ENCODE measurements around the gene HIKESHI.

Gene HIKESHI

GRCh38 chr11:86360775-86361395 lies 58.8 kb downstream of the HIKESHI start:
- H3K4me1 ChIP-seq (ENCODE audit: insufficient read depth, insufficient read length): no peaks in the 10 kb centered on the region
- DNase-seq (ENCODE audit: low read depth, low spot score): no peak
- H3K4me3 ChIP-seq (ENCODE audit: insufficient read length, low read depth): no peak overlapping the region
- H3K36me3 ChIP-seq (ENCODE audit: insufficient read depth, insufficient read length, low read length): no peaks in the 10 kb centered on the region
- no peaks in the 10 kb centered on the region for H3K27me3 ChIP-seq (ENCODE audit: insufficient read depth, insufficient read length)
- TF ChIP-seq SUZ12 (IDR thresholded peaks at IDR 0.05; ENCODE audit: extremely low read depth, insufficient read depth, insufficient read length): no peak
- TF ChIP-seq YY1 (IDR thresholded peaks at IDR 0.05; ENCODE audit: insufficient read depth, insufficient read length): no peak
- TF ChIP-seq ZNF274 (IDR thresholded peaks at IDR 0.05; ENCODE audit: low read depth, low read length): no peak
- no peak overlapping the region for H3K9ac ChIP-seq (ENCODE audit: insufficient read length, low read depth)
- peaks cover 10% of the 10 kb centered on the region; the same call in 1 of the 2 replicates for H3K9me3 ChIP-seq (ENCODE audit: insufficient read depth, low read length)

- no peak for DNase-seq (ENCODE audit: low read depth, low spot score)
- Histone ChIP-seq H3K36me3 (ENCODE audit: insufficient read depth, insufficient read length, low read length) (no peaks in the 10 kb centered on the region), H3K9ac (ENCODE audit: insufficient read length, low read depth) (no peak overlapping the region), H3K9me3 (ENCODE audit: insufficient read depth, low read length) (peaks cover 10% of the 10 kb centered on the region; the same call in 1 of the 2 replicates), H3K4me1 (ENCODE audit: insufficient read depth, insufficient read length) (no peaks in the 10 kb centered on the region), H3K27me3 (ENCODE audit: insufficient read depth, insufficient read length) (no peaks in the 10 kb centered on the region), H3K4me3 (ENCODE audit: insufficient read length, low read depth) (no peak overlapping the region)
- TF ChIP-seq ZNF274 (IDR thresholded peaks at IDR 0.05; ENCODE audit: low read depth, low read length) (no peak), SUZ12 (IDR thresholded peaks at IDR 0.05; ENCODE audit: extremely low read depth, insufficient read depth, insufficient read length) (no peak), YY1 (IDR thresholded peaks at IDR 0.05; ENCODE audit: insufficient read depth, insufficient read length) (no peak)
These were observed 61.4 kb downstream of the HIKESHI start for GRCh38 chr11:86363424-86363823.

- Histone ChIP-seq H3K36me3 (ENCODE audit: insufficient read depth, insufficient read length, low read length) (no peaks in the 10 kb centered on the region), H3K27me3 (ENCODE audit: insufficient read depth, insufficient read length) (no peaks in the 10 kb centered on the region), H3K4me3 (ENCODE audit: insufficient read length, low read depth) (no peak overlapping the region), H3K9ac (ENCODE audit: insufficient read length, low read depth) (no peak overlapping the region), H3K9me3 (ENCODE audit: insufficient read depth, low read length) (peaks cover 18% of the 10 kb centered on the region; the same call in 1 of the 2 replicates), H3K4me1 (ENCODE audit: insufficient read depth, insufficient read length) (no peaks in the 10 kb centered on the region)
- TF ChIP-seq ZNF274 (IDR thresholded peaks at IDR 0.05; ENCODE audit: low read depth, low read length) (no peak), YY1 (IDR thresholded peaks at IDR 0.05; ENCODE audit: insufficient read depth, insufficient read length) (no peak), SUZ12 (IDR thresholded peaks at IDR 0.05; ENCODE audit: extremely low read depth, insufficient read depth, insufficient read length) (no peak)
- no peak for DNase-seq (ENCODE audit: low read depth, low spot score)
These were observed 63.5 kb downstream of the HIKESHI start for GRCh38 chr11:86365546-86365945.

- Histone ChIP-seq H3K27me3 (ENCODE audit: insufficient read depth, insufficient read length) (no peaks in the 10 kb centered on the region), H3K9me3 (ENCODE audit: insufficient read depth, low read length) (peaks cover 10% of the 10 kb centered on the region; the same call in 1 of the 2 replicates), H3K9ac (ENCODE audit: insufficient read length, low read depth) (no peak overlapping the region), H3K4me3 (ENCODE audit: insufficient read length, low read depth) (no peak overlapping the region), H3K4me1 (ENCODE audit: insufficient read depth, insufficient read length) (no peaks in the 10 kb centered on the region), H3K36me3 (ENCODE audit: insufficient read depth, insufficient read length, low read length) (no peaks in the 10 kb centered on the region)
- DNase-seq (ENCODE audit: low read depth, low spot score): no peak
- TF ChIP-seq YY1 (IDR thresholded peaks at IDR 0.05; ENCODE audit: insufficient read depth, insufficient read length) (no peak), ZNF274 (IDR thresholded peaks at IDR 0.05; ENCODE audit: low read depth, low read length) (no peak), SUZ12 (IDR thresholded peaks at IDR 0.05; ENCODE audit: extremely low read depth, insufficient read depth, insufficient read length) (no peak)
These were observed 67.6 kb downstream of the HIKESHI start for GRCh38 chr11:86369668-86370067.

GRCh38 chr11:86370171-86370570 lies 68.1 kb downstream of the HIKESHI start:
- H3K36me3 ChIP-seq (ENCODE audit: insufficient read depth, insufficient read length, low read length): no peaks in the 10 kb centered on the region
- H3K9ac ChIP-seq (ENCODE audit: insufficient read length, low read depth): no peak overlapping the region
- H3K27me3 ChIP-seq (ENCODE audit: insufficient read depth, insufficient read length): no peaks in the 10 kb centered on the region
- TF ChIP-seq ZNF274 (IDR thresholded peaks at IDR 0.05; ENCODE audit: low read depth, low read length) (no peak), SUZ12 (IDR thresholded peaks at IDR 0.05; ENCODE audit: extremely low read depth, insufficient read depth, insufficient read length) (no peak), YY1 (IDR thresholded peaks at IDR 0.05; ENCODE audit: insufficient read depth, insufficient read length) (no peak)
- no peak for DNase-seq (ENCODE audit: low read depth, low spot score)
- no peak overlapping the region for H3K4me3 ChIP-seq (ENCODE audit: insufficient read length, low read depth)
- peaks cover 10% of the 10 kb centered on the region; the same call in 1 of the 2 replicates for H3K9me3 ChIP-seq (ENCODE audit: insufficient read depth, low read length)
- H3K4me1 ChIP-seq (ENCODE audit: insufficient read depth, insufficient read length): no peaks in the 10 kb centered on the region

GRCh38 chr11:86370922-86371594 lies 69.0 kb downstream of the HIKESHI start:
- H3K27me3 ChIP-seq (ENCODE audit: insufficient read depth, insufficient read length): no peaks in the 10 kb centered on the region
- no peaks in the 10 kb centered on the region for H3K4me1 ChIP-seq (ENCODE audit: insufficient read depth, insufficient read length)
- DNase-seq (ENCODE audit: low read depth, low spot score): no peak
- no peak overlapping the region for H3K9ac ChIP-seq (ENCODE audit: insufficient read length, low read depth)
- TF ChIP-seq ZNF274 (IDR thresholded peaks at IDR 0.05; ENCODE audit: low read depth, low read length): no peak
- no peak for TF ChIP-seq YY1 (IDR thresholded peaks at IDR 0.05; ENCODE audit: insufficient read depth, insufficient read length)
- no peak for TF ChIP-seq SUZ12 (IDR thresholded peaks at IDR 0.05; ENCODE audit: extremely low read depth, insufficient read depth, insufficient read length)
- H3K36me3 ChIP-seq (ENCODE audit: insufficient read depth, insufficient read length, low read length): no peaks in the 10 kb centered on the region
- H3K4me3 ChIP-seq (ENCODE audit: insufficient read length, low read depth): no peak overlapping the region
- H3K9me3 ChIP-seq (ENCODE audit: insufficient read depth, low read length): peaks cover 10% of the 10 kb centered on the region; the same call in 1 of the 2 replicates

GRCh38 chr11:86372041-86372440 lies 70.0 kb downstream of the HIKESHI start:
- no peak for DNase-seq (ENCODE audit: low read depth, low spot score)

More at GRCh38 chr11:86372041-86372440, 70.0 kb downstream of the HIKESHI start:
- Histone ChIP-seq H3K9ac (ENCODE audit: insufficient read length, low read depth) (no peak overlapping the region), H3K4me1 (ENCODE audit: insufficient read depth, insufficient read length) (no peaks in the 10 kb centered on the region), H3K4me3 (ENCODE audit: insufficient read length, low read depth) (no peak overlapping the region), H3K27me3 (ENCODE audit: insufficient read depth, insufficient read length) (no peaks in the 10 kb centered on the region), H3K9me3 (ENCODE audit: insufficient read depth, low read length) (peaks cover 10% of the 10 kb centered on the region; the same call in 1 of the 2 replicates), H3K36me3 (ENCODE audit: insufficient read depth, insufficient read length, low read length) (no peaks in the 10 kb centered on the region)
- TF ChIP-seq YY1 (IDR thresholded peaks at IDR 0.05; ENCODE audit: insufficient read depth, insufficient read length) (no peak), SUZ12 (IDR thresholded peaks at IDR 0.05; ENCODE audit: extremely low read depth, insufficient read depth, insufficient read length) (no peak), ZNF274 (IDR thresholded peaks at IDR 0.05; ENCODE audit: low read depth, low read length) (no peak)

All from NT2/D1 (cell line).